NCI-H446 treated with DMSO at 0.1 percent for 48 hours (cell line): ENCODE measurements around the gene KRTAP13-2.

Source experiments
- DNase-seq: peaks from one replicate; lab custom pipeline; 2025; lab: John Stamatoyannopoulos, UW

The KRTAP13-2 gene, protein sequence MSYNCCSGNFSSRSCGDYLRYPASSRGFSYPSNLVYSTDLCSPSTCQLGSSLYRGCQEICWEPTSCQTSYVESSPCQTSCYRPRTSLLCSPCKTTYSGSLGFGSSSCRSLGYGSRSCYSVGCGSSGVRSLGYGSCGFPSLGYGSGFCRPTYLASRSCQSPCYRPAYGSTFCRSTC

DNA sequence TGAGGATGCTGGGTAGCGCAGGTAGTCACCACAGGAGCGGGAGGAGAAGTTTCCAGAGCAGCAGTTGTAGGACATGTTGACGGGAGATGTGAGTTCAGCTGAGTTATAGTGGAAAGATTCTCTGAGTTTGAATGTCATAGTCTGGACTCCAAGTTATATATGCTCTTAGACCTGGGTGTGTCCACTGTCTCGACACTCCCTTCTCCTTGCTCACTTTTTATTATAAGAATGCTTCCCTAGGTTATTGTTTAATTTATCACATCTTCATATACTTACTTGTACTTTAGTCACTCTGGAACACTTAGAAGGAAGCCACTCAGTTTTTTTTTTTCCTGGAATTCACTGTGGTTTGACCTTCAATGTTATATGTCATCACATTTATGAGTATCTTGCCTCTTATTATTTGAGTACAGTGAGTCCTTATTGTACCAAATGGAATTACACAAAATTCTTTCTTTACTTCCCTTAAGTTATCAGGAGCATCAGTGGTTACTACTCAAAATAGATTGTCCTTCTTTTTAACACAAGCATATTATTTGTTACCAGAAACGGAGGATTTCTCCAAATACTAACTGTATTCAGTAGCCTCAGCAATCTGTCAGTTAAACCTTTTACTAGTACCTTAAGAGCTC is at the start of gene KRTAP13-2:
TSS of gene KRTAP13-2 (minus strand) at position 133 of the 632 bp plus-strand sequence. CDS start at position 75, 58 bp downstream.
- DNase-seq, result no peak

DNA sequence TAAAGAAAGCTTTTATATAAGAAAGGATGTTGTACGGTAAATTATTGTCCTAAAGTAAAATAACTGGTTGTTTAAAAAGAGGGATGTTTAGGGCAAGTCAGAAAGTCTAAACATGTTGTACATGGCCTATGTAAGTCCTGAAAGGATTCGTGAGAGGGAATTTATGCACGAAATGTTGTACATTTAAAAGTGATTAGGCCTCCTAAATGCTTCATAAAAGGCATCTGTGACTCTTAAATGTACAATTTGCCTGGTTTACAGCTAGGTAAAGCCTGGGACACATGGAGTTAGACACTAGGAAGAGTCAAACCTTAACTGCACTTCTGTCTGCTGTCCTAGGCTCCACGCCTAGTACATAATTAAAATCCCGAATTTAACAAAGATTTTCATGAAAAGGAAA is 43.9 kb upstream of the KRTAP13-2 start:
- DNase-seq, result no peak

GRCh38 chr21:30408782-30409494 is 36.9 kb upstream of the KRTAP13-2 start:
- peak; percentile 99 for DNase-seq

GRCh38 chr21:30395731-30396130 is 23.7 kb upstream of the KRTAP13-2 start, which contains the start of gene KRTAP13-1:
KRTAP13-1 (plus strand) TSS chr21:30396031; CDS start chr21:30396087, 56 bp downstream.
- DNase-seq, result no peak

GRCh38 chr21:30391492-30392025 is 19.5 kb upstream of the KRTAP13-2 start:
- DNase-seq, result peak; percentile 90

- no peak for DNase-seq
Measured at GRCh38 chr21:30382201-30382600, 10.1 kb upstream of the KRTAP13-2 start.

GRCh38 chr21:30355906-30356305 is 16.2 kb downstream of the KRTAP13-2 start:
- DNase-seq, result no peak

DNA sequence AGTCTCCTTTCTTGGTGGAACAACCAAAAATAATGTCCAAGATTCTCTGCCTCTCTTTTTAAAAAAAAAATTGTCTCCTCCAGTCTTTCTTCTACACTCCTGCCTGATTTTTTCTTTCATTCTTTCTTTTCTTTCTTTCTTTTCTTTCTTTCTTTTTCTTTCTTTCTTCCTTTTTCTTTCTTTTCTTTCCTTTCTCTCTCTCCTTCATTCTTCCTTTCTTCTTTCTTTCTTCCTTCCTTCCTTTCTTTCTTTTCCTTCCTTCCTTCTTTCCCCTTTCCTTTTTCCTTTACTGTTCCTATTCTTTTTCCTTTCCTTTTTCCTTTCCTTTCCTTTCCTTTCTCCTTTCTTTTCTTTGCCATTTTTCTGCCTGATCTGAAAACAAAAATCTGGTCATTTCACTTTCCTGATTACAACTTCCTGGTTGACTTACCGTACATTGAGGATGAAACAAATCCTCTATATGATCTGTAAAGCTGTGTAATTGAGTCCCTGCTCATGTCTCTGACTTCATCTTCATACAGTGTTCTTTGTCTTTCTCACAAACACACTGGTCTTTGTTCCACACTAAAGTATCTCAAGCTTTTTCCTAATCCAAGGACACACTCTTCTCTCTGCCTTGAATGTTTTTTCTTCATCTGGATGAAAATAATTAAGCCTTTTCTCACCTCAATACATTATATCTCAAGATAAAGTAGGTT is 17.6 kb downstream of the KRTAP13-2 start:
- DNase-seq, result no peak

DNA sequence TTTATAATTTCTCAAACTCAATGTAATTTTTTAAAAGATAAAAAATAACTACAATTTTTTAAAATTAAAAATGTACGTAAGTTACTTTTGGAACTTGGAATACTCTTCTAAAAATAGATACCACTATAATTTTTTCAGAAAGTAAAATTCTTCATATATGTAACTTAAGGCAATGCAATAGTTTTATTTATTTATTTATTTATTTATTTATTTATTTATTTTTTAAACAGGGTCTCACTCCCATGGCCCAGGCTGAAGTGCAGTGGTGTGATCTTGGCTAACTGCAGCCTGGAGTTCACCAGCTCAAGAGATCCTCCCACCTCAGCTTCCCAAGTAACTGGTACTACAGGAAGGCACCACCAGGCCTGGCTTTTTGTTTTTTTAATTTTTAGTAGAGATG is 20.5 kb downstream of the KRTAP13-2 start:
- DNase-seq, result no peak

DNA sequence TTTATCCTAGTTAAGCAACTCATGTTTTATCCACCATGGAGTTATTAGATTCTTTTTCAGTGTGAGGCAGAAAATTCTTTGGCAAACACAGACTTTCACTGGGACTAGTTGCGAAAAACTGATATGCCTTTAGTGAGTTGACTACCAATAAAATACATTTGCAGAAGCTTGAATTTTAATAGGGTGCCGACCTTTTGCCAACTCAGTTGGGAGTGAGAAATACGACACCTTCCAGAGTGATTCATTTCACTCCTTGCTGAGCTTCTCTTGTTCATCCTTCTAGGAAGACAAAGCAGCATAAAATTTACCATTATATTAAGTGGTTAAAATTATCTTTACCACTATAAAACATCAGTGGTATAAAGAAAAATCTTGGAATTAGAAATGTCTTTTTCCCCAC is 22.5 kb downstream of the KRTAP13-2 start:
- peak; percentile 61 for DNase-seq

GRCh38 chr21:30348506-30348905 is 23.6 kb downstream of the KRTAP13-2 start, which contains the start of gene KRTAP23-1:
KRTAP23-1 (minus strand) TSS chr21:30348606; CDS start chr21:30348606, 0 bp downstream.
- DNase-seq, result no peak

DNA sequence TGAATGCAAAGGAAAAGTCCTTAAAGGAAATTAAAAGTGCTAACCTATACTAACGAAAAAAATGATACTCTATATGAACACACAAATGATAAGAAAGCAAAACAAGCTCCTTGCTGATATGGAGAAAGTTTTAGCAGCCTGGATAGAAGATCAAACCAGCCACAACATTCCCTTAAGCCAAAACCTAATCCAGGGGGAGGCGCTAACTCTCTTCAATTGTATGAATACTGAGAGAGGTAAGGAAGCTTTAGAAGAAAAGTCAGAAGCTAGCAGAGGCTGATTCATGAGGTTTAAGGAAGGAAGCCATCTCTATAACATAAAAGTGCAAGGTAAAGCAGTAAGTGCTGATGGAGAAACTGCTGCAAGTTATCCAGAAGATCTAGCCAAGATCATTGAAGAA is 27.1 kb downstream of the KRTAP13-2 start:
- no peak for DNase-seq

GRCh38 chr21:30340714-30341573 is 31.1 kb downstream of the KRTAP13-2 start:
- DNase-seq, result peak; percentile 66

GRCh38 chr21:30338717-30339116 is 33.4 kb downstream of the KRTAP13-2 start:
- no peak for DNase-seq

DNA sequence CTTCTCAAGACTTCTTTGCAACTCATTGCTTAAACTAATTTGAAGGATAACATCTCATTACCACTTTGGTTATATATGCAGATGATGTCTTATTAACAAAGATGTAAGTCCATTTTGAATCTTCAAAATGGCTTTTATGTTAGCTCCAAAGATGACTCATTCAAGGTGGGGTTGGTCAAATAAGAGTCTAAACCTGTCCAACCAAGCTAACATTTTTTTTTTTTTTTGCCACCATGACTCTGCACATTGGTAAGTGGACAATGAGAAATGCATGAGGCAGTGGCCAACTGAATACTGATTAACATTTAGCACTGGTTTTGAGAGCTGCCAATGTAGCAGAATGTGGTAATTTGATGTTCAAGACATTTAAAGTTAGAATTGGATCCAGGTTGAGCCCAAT is 34.3 kb downstream of the KRTAP13-2 start:
- no peak for DNase-seq

DNA sequence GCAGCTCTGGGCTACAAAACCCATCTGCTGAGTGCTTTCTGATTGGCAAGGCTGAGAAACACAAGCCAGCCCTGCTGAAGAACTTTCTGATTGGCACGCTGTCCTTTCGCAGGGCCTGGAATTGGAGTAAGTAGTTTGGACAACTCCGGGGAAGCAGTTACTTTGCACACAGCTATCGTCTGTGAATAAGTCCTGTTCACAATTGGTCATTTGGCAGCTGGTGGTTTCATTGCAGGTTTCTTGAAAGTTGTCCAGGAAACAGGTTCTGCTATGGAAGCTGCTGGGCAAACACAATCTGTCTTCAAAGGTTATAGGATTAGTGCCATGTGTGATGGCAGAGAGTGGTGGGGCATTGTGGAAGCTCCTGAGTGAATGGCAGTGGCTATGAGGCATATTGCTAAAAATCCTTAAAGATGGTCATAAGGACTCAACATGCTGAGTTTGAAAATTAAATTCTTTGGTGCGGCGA is 34.8 kb downstream of the KRTAP13-2 start, which contains the start of gene KRTAP27-1:
TSS of gene KRTAP27-1 (minus strand) at position 419 of the 469 bp plus-strand sequence. CDS start at position 393, 26 bp downstream.
- DNase-seq, result peak; percentile 99

- DNase-seq, result peak; percentile 11
Measured at GRCh38 chr21:30336596-30336995, 35.5 kb downstream of the KRTAP13-2 start.

GRCh38 chr21:30333736-30334135 is 38.3 kb downstream of the KRTAP13-2 start:
- no peak for DNase-seq

DNA sequence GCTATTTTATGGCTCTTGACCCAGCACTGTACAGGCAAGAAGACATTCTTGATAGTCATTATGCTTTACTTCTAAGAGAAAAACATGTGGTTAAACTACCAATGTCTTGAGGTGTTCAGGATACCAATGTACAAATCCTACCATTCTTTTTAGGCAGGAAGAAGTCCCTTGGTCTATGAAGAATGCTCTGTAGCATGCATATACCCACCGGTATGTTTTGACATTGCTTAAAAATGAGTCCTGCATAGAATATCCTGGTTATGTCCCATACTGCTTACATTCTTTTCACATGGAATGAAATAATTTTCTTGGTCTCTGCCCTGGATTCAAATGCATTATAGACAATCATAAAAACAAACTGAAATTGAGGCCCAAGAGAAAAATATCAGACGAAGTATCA is 39.4 kb downstream of the KRTAP13-2 start:
- no peak for DNase-seq

DNA sequence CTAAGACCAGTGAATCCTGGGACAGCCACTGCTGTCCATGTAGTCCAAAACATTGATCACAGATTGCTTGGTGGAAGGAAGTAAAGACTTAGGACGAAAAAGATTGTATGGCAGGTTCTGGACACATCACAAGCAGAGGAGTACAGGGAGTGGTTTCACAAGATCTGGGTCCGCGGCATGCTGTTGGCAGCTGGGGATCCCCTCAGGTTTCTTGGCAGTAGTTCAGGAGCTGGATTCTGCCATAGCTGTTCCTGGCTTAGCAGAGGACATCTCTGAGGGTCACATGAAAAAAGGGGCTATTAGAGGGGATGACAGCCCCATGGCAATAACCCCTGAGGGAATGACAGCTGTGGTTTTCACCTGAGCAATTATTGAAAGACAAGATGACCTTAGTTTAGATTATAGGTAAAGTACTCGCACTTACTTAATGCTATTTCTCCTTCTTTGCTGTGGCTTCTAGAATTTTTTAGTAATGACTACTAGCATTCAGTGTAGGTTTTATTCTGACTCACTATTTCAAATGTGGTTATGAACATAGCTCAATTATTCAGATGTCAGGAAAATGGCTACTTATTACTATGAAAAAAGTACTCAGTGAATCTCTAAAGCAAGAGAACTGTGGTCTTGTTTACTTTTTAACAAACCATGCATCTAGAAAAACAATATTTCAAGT is 42.7 kb downstream of the KRTAP13-2 start:
- no peak for DNase-seq
